Measurements from ENCODE around the gene CACNB2. TPM values are rescaled to one million over a fixed set of nuclear protein-coding genes. Genes with fewer than 3 reads are reported as not detected.
A peak's percentile ranks its signal among the peaks of the same experiment; 100 is the strongest.

CACNB2 gene
- total and polyA plus RNA-seq, 12 donors: 4.3 to 82.3 (median 12.9) TPM

GRCh38 chr10:18478354-18478753, 338.1 kb downstream of the CACNB2 start:
- intact Hi-C loops (cut with DNase I): no loop called here
- no peak overlapping the region for H3K4me3 ChIP-seq
- DNase-seq: no peak
- no peaks in the 10 kb centered on the region for H3K36me3 ChIP-seq (replicated peaks in 1 of 2)
- H3K27ac ChIP-seq: no peak overlapping the region
- no peaks in the 10 kb centered on the region for H3K9me3 ChIP-seq (replicated peaks in 1 of 3)
- WGBS, 4 donors: 87 to 91% (median 90%) methylated on average over 3 of the region's 3 CpGs
- TF ChIP-seq CTCF (IDR thresholded peaks at IDR 0.05) (no peak), POLR2A (IDR thresholded peaks at IDR 0.05) (no peak)
- H3K27me3 ChIP-seq: no peaks in the 10 kb centered on the region
- no peaks in the 10 kb centered on the region for H3K4me1 ChIP-seq (replicated peaks in 1 of 2)

- DNase-seq: peak in 1 of 7 donors; percentile 25
- TF ChIP-seq POLR2A (IDR thresholded peaks at IDR 0.05): no peak
- no peak for TF ChIP-seq CTCF (IDR thresholded peaks at IDR 0.05)
- Histone ChIP-seq H3K9me3 (replicated peaks in 1 of 3) (no peaks in the 10 kb centered on the region), H3K4me1 (replicated peaks in 1 of 2) (no peaks in the 10 kb centered on the region), H3K27ac (no peak overlapping the region), H3K36me3 (replicated peaks in 1 of 2) (no peaks in the 10 kb centered on the region), H3K27me3 (no peaks in the 10 kb centered on the region), H3K4me3 (no peak overlapping the region)
- WGBS, 4 donors: 89 to 98% (median 96%) methylated on average over 5 to 6 of the region's 6 CpGs
- intact Hi-C loops (cut with DNase I): no loop called here
Measured at GRCh38 chr10:18479502-18479901, 339.3 kb downstream of the CACNB2 start.

GRCh38 chr10:18483516-18484186, 343.4 kb downstream of the CACNB2 start:
- WGBS, 4 donors: 87 to 92% (median 90%) methylated on average over 11 of the region's 11 CpGs
- no peak for DNase-seq
- no peaks in the 10 kb centered on the region for H3K27me3 ChIP-seq
- H3K27ac ChIP-seq: no peak overlapping the region
- no peaks in the 10 kb centered on the region for H3K36me3 ChIP-seq (replicated peaks in 1 of 2)
- no peak overlapping the region for H3K4me3 ChIP-seq
- intact Hi-C loops (cut with DNase I): no loop called here
- TF ChIP-seq CTCF (IDR thresholded peaks at IDR 0.05) (no peak), POLR2A (IDR thresholded peaks at IDR 0.05) (no peak)
- H3K9me3 ChIP-seq (replicated peaks in 1 of 3): no peaks in the 10 kb centered on the region
- H3K4me1 ChIP-seq (replicated peaks in 1 of 2): no peaks in the 10 kb centered on the region

GRCh38 chr10:18486438-18486837, 346.2 kb downstream of the CACNB2 start:
- TF ChIP-seq CTCF (IDR thresholded peaks at IDR 0.05): no peak
- no peak for TF ChIP-seq POLR2A (IDR thresholded peaks at IDR 0.05)
- no peaks in the 10 kb centered on the region for H3K4me1 ChIP-seq (replicated peaks in 1 of 2)
- 62 to 73% (median 67%) methylated on average over 3 of the region's 3 CpGs for WGBS, 4 donors
- intact Hi-C loops (cut with DNase I): no loop called here
- no peaks in the 10 kb centered on the region for H3K36me3 ChIP-seq (replicated peaks in 1 of 2)
- H3K27ac ChIP-seq: no peak overlapping the region
- H3K27me3 ChIP-seq: no peaks in the 10 kb centered on the region
- no peak overlapping the region for H3K4me3 ChIP-seq
- DNase-seq: no peak
- no peaks in the 10 kb centered on the region for H3K9me3 ChIP-seq (replicated peaks in 1 of 3)

All from adrenal gland (tissue), 12 donors.